SU-DHL-6 (cell line): ENCODE data around the gene ZNF655.

Experiments used
- H2AFZ ChIP-seq: fragments of 200-600 bp; sonication (generic); 2 replicates; pipeline ENCODE4 v1.6.1; 2014; ENCODE audit warnings: low read depth, mild to moderate bottlenecking, moderate library complexity, mixed read lengths, antibody characterized with exemption, low read length; ENCODE audit not compliant: severe bottlenecking
- H3F3A ChIP-seq: fragments of 200-600 bp; shearing (Covaris generic); 2 replicates; pipeline ENCODE4 v1.6.0; 2016; ENCODE audit warnings: antibody characterized with exemption, mild to moderate bottlenecking; ENCODE audit not compliant: insufficient read depth
- H3K27ac ChIP-seq: fragments of 200-600 bp; sonication (generic); 2 replicates; pipeline ENCODE4 v1.5.1; 2016; ENCODE audit warnings: low read depth, mild to moderate bottlenecking, low read length, moderate library complexity, mixed read lengths
- H3K27me3 ChIP-seq: fragments of 200-600 bp; sonication (generic), shearing (Covaris generic); 2 replicates; pipeline ENCODE4 v1.6.0; 2014; ENCODE audit warnings: mild to moderate bottlenecking, low read length
- H3K36me3 ChIP-seq: fragments of 200-600 bp; sonication (generic); 2 replicates; pipeline ENCODE4 v1.6.1; 2014; ENCODE audit warnings: mild to moderate bottlenecking, low read length, mixed read lengths
- H3K4me2 ChIP-seq: fragments of 300-600, 200-600 bp; shearing (Covaris generic), sonication (generic); 2 replicates; pipeline ENCODE4 v1.6.0; 2014; ENCODE audit warnings: low read length, low read depth, mild to moderate bottlenecking; ENCODE audit not compliant: poor library complexity, severe bottlenecking
- H3K4me3 ChIP-seq: fragments of 200-600 bp; sonication (generic); 2 replicates; pipeline ENCODE4 v1.5.1; 2014; ENCODE audit warnings: antibody characterized with exemption, low read length, mild to moderate bottlenecking, mixed read lengths; ENCODE audit not compliant: insufficient read depth, poor library complexity, severe bottlenecking
- H3K79me2 ChIP-seq: fragments of 200-600 bp; sonication (generic); 2 replicates; pipeline ENCODE4 v1.6.1; 2014; ENCODE audit warnings: mild to moderate bottlenecking, low read length, moderate library complexity; ENCODE audit not compliant: insufficient read depth
- H3K9ac ChIP-seq: fragments of 200-600 bp; sonication (generic); 2 replicates; pipeline ENCODE4 v1.7.0; 2014; ENCODE audit warnings: mild to moderate bottlenecking, low read length
- H3K9me2 ChIP-seq: fragments of 200-600 bp; sonication (generic); replicated peaks from 2 replicates; pipeline ENCODE4 v1.6.1; 2014; ENCODE audit warnings: low read length; ENCODE audit not compliant: insufficient read depth
- H3K9me3 ChIP-seq: fragments of 200-600 bp; sonication (generic); 2 replicates; pipeline ENCODE4 v1.6.1; 2014; ENCODE audit warnings: low read length, mixed read lengths; ENCODE audit not compliant: insufficient read depth
- H4K20me1 ChIP-seq: fragments of 200-600 bp; sonication (generic); 2 replicates; pipeline ENCODE4 v1.6.1; 2014; ENCODE audit warnings: low read depth, mild to moderate bottlenecking, antibody characterized with exemption, low read length, moderate library complexity, mixed read lengths
- CTCF ChIP-seq: fragments of 200-600 bp; sonication (generic); IDR thresholded peaks from one replicate; pipeline ENCODE4 v1.5.1; 2017; ENCODE audit warnings: antibody characterized with exemption, mild to moderate bottlenecking, low read length, moderate library complexity; ENCODE audit not compliant: insufficient read depth, poor library complexity, severe bottlenecking
- EZH2phosphoT487 ChIP-seq: fragments of 200-600 bp; sonication (generic), shearing (Covaris generic); conservative IDR thresholded peaks from 2 replicates; pipeline ENCODE4 v1.6.1; 2018; ENCODE audit warnings: mild to moderate bottlenecking, antibody characterized with exemption, low read length, moderate library complexity, mixed read lengths

The ZNF655 gene

DNA sequence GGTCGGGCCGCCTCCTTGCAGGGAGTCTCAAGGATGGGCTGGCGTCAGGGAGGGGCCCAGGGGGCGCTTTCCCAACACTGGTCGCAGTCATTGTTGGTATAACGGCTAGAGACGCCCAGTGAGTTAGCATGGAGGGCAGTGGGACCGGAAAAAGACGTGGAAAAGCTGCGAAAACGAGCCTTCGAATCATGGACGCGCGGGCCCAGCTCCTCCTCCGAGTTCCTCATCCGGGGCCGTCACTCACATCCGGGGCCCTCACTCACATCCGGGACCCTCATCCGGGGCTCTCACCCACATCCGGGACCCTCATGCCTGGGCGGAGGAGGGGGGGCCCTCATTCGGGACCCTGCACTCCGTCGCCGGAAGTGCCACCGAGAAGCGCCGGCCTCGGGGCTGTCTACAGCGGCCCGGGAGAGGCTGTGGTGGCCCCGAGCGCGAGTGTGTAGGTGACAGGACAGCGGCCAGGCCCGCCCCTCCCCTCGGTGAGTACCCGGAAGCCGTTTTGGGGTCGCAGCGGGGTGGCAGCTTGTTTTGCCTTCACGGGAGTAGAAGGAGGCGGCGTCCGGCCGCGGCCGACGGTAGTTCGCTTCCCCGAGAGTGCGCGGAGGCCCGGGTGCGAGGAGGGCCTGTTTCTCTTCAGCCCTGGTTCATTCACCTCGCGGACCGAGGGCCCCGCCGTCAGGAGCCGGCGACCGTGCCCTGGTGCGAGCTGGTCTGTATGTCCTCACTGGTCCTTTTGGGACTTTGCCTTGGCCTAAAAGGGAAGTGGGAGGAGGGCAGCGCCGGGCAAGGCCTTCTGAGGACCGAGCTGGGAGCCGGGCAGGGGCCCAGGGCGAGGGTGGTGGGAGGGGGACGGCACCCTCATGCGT, at the start of gene ZNF655:
TSS of gene ZNF655 (plus strand) at position 337 of the 869 bp plus-strand sequence. CDS start 1,918 bp downstream, outside the sequence.
- H3K4me2 ChIP-seq, result peak within 1 kb of the TSS; percentile 74
- peaks cover 20% of the 10 kb centered on the region; the same call in 1 of the 2 replicates for H3F3A ChIP-seq
- H4K20me1 ChIP-seq, result no peaks in the 10 kb centered on the region
- peak within 1 kb of the TSS; percentile 87 for H2AFZ ChIP-seq
- peaks cover 71% of the 10 kb centered on the region for H3K79me2 ChIP-seq
- H3K9ac ChIP-seq, result peak within 1 kb of the TSS; percentile 95
- H3K9me3 ChIP-seq, result no peaks in the 10 kb centered on the region
- H3K4me3 ChIP-seq, result peak within 1 kb of the TSS; percentile 91
- no peak for TF ChIP-seq EZH2phosphoT487
- no peak for TF ChIP-seq CTCF
- peak within 1 kb of the TSS; percentile 84 for H3K27ac ChIP-seq
- no peaks in the 10 kb centered on the region for H3K27me3 ChIP-seq
- H3K9me2 ChIP-seq, result no peaks in the 10 kb centered on the region
- peaks cover 34% of the 10 kb centered on the region for H3K36me3 ChIP-seq

DNA sequence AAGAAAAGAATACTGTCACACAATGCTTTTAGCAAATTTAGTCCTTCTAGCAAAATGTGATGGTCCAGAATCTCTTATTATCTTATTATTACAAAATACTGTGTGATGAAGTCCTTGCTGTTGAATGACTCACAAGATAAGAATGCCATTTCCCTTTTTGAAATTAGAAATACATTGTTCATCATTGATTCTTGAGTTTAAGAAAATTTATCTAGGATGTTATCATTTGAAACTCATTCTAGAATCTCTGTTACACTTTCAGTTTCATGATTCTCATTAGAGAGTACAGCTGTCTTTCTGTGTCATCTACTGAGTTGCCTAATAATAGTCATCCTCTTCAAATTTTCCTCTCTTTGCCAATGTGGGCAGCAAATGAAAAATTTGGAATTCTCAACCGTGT, 44.4 kb upstream of the ZNF655 start:
- Histone ChIP-seq H3K4me2 (no peak overlapping the region), H3F3A (no peaks in the 10 kb centered on the region), H3K9ac (no peak overlapping the region), H3K27ac (no peak overlapping the region), H4K20me1 (no peaks in the 10 kb centered on the region), H3K79me2 (peaks cover 10% of the 10 kb centered on the region), H2AFZ (no peak overlapping the region), H3K27me3 (no peaks in the 10 kb centered on the region), H3K36me3 (no peaks in the 10 kb centered on the region; the same call in 1 of the 2 replicates), H3K9me3 (no peaks in the 10 kb centered on the region), H3K4me3 (no peak overlapping the region), H3K9me2 (no peaks in the 10 kb centered on the region)
- no peak for TF ChIP-seq CTCF
- TF ChIP-seq EZH2phosphoT487, result no peak

DNA sequence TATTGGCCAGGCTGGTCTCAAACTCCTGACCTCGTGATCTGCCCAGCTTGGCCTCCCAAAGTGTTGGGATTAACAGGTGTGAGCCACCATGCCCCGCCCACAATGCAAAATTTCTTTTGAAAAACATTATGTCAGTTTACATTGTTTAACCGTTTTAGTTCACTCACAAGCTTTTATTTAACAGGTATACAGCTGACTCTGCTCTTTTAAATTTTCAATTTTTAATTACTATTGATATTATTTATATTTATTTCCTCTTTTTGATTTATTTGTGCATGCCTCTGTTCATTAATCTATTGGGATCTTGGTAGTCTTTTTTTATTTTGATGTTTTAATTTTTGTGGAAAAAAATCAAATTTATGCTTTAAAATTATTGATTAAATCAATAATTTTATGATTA, 37.0 kb upstream of the ZNF655 start:
- H3K4me2 ChIP-seq, result no peak overlapping the region
- H4K20me1 ChIP-seq, result no peaks in the 10 kb centered on the region
- H3F3A ChIP-seq, result no peaks in the 10 kb centered on the region
- peaks cover 14% of the 10 kb centered on the region; the same call in 1 of the 2 replicates for H3K36me3 ChIP-seq
- H3K9me3 ChIP-seq, result no peaks in the 10 kb centered on the region
- H3K27ac ChIP-seq, result no peak overlapping the region
- TF ChIP-seq CTCF (no peak), EZH2phosphoT487 (no peak)
- H3K9ac ChIP-seq, result no peak overlapping the region
- no peak overlapping the region for H3K4me3 ChIP-seq
- H3K27me3 ChIP-seq, result no peaks in the 10 kb centered on the region
- H3K79me2 ChIP-seq, result no peaks in the 10 kb centered on the region
- H2AFZ ChIP-seq, result no peak overlapping the region
- H3K9me2 ChIP-seq, result no peaks in the 10 kb centered on the region
